HG03520 (cell line): ENCODE results near the gene PFKL.

Experiments used
- ATAC-seq: cut with Tn5 transposase; IDR thresholded peaks from one replicate; pipeline ENCODE4 v1.9.1; 2021; ENCODE audit warnings: mild to moderate bottlenecking, moderate library complexity; ENCODE audit not compliant: unreplicated experiment

Gene PFKL

GRCh38 chr21:44310628-44311507 is 11.0 kb downstream of the PFKL start:
- ATAC-seq, result no peak

GRCh38 chr21:44312089-44312488 is 12.2 kb downstream of the PFKL start:
- no peak for ATAC-seq

- no peak for ATAC-seq
These were observed 12.9 kb downstream of the PFKL start for GRCh38 chr21:44312716-44313115.

GRCh38 chr21:44313451-44313850 is 13.6 kb downstream of the PFKL start:
- ATAC-seq, result no peak

GRCh38 chr21:44314128-44314527 is 14.3 kb downstream of the PFKL start:
- ATAC-seq, result no peak

GRCh38 chr21:44314561-44314960 is 14.7 kb downstream of the PFKL start:
- no peak for ATAC-seq

- no peak for ATAC-seq
These were observed 15.9 kb downstream of the PFKL start for GRCh38 chr21:44315691-44316203.

- no peak for ATAC-seq
These were observed 16.5 kb downstream of the PFKL start for GRCh38 chr21:44316277-44316900.

GRCh38 chr21:44317241-44317782 is 17.5 kb downstream of the PFKL start:
- no peak for ATAC-seq

- no peak for ATAC-seq
These were observed 18.0 kb downstream of the PFKL start for GRCh38 chr21:44317871-44318270.

GRCh38 chr21:44318489-44319285 is 18.8 kb downstream of the PFKL start:
- no peak for ATAC-seq

GRCh38 chr21:44319407-44320065 is 19.7 kb downstream of the PFKL start:
- ATAC-seq, result no peak

- ATAC-seq, result no peak
These were observed 21.0 kb downstream of the PFKL start for GRCh38 chr21:44320847-44321246.

- no peak for ATAC-seq
These were observed 22.1 kb downstream of the PFKL start for GRCh38 chr21:44321846-44322450.

- ATAC-seq, result no peak
These were observed 22.9 kb downstream of the PFKL start for GRCh38 chr21:44322621-44323325.

- no peak for ATAC-seq
These were observed 23.7 kb downstream of the PFKL start for GRCh38 chr21:44323591-44323990.

- ATAC-seq, result no peak
These were observed 24.4 kb downstream of the PFKL start for GRCh38 chr21:44324106-44324853.

GRCh38 chr21:44324854-44325107 is 24.9 kb downstream of the PFKL start:
- no peak for ATAC-seq
